Gastrocnemius medialis (tissue), 4 donors: ENCODE data around the gene ZNF18.

Source experiments
- POLR2A ChIP-seq, 2 donors: fragments of 450-650 bp; IDR thresholded peaks; one replicate each; pipeline ENCODE4 v1.6.1; 2017; ENCODE audit warnings: antibody characterized with exemption in 2 of 2, mild to moderate bottlenecking in 2 of 2, moderate library complexity in 2 of 2
- TF ChIP-seq, protein P1 (sequence below), 5 experiments: fragments of 450-650 bp in 3 of 5; fragments of 200-600 bp in 2 of 5; sonication (generic) in 2 of 5; IDR thresholded peaks in 4 of 5; conservative IDR thresholded peaks in 1 of 5; 1 replicate in 4 of 5; 2 replicates in 1 of 5; pipeline ENCODE4 v1.5.1; 2016 to 2019; ENCODE audit warnings: antibody characterized with exemption in 5 of 5, mild to moderate bottlenecking in 3 of 5, moderate library complexity in 3 of 5

DNA sequence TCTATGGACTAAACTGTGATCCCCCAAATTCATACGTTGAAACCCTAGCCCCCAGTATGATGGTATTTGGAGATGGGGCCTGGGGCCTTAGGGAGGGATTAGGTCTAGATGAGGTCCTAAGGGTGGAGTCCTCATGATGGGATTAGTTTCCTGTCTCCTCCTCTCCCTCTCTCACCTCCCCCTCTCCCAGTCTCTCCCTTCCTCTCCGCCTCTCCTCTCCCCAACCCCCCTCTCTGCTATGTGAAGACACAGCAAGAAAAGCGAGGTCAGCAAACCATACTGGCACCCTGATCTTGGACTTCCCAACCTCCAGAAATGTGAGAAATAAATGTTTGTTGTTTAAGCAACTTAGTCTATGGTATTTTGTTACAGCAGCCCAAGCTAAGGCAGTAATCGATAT is 15.4 kb downstream of the ZNF18 start:
- no peak for TF ChIP-seq POLR2A (IDR thresholded peaks at IDR 0.05)
- TF ChIP-seq, protein P1, sequence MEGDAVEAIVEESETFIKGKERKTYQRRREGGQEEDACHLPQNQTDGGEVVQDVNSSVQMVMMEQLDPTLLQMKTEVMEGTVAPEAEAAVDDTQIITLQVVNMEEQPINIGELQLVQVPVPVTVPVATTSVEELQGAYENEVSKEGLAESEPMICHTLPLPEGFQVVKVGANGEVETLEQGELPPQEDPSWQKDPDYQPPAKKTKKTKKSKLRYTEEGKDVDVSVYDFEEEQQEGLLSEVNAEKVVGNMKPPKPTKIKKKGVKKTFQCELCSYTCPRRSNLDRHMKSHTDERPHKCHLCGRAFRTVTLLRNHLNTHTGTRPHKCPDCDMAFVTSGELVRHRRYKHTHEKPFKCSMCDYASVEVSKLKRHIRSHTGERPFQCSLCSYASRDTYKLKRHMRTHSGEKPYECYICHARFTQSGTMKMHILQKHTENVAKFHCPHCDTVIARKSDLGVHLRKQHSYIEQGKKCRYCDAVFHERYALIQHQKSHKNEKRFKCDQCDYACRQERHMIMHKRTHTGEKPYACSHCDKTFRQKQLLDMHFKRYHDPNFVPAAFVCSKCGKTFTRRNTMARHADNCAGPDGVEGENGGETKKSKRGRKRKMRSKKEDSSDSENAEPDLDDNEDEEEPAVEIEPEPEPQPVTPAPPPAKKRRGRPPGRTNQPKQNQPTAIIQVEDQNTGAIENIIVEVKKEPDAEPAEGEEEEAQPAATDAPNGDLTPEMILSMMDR (IDR thresholded peaks at IDR 0.05 in 4 of 5, conservative IDR thresholded peaks at IDR 0.05 in 1 of 5), result no peak
